Activated CD4-positive, alpha-beta T cell treated with anti-CD3 and anti-CD28 coated beads for 36 hours (primary cell): ENCODE measurements around the gene TCFL5. TPM values are rescaled to one million over a fixed set of nuclear protein-coding genes. Genes with fewer than 3 reads are reported as not detected.
"Not testable (repeated sequence)": the region's sequence is repeated elsewhere in the genome, so short reads cannot be mapped to it uniquely, and the experiment has no call there.

Experiments
- ATAC-seq: fragments of 200-7000 bp; cut with Tn5 transposase; one replicate; pipeline ENCODE4 v1.10.0; 2021; ENCODE audit warnings: mild to moderate bottlenecking, moderate library complexity
- CTCF ChIA-PET: fragments of 350-600 bp; sonication (Branson Sonifier 250); formaldehyde crosslinking; loops from one replicate; lab custom pipeline; 2021; ENCODE audit warnings: antibody characterized with exemption; lab: Charles Lee
- POLR2A ChIA-PET: fragments of 350-600 bp; sonication (Branson Sonifier 250); formaldehyde crosslinking; loops from one replicate; lab custom pipeline; 2021; ENCODE audit warnings: antibody characterized with exemption, inconsistent platforms; lab: Charles Lee
- DNase-seq: peaks from one replicate; pipeline ENCODE4 v3.0.0-alpha.2; 2020
- H3K27ac Mint-ChIP-seq: one replicate; pipeline ENCODE4 v1.8.0; 2021; ENCODE audit warnings: mixed read lengths
- H3K27me3 Mint-ChIP-seq: one replicate; pipeline ENCODE4 v1.8.0; 2021; ENCODE audit warnings: mixed read lengths
- H3K36me3 Mint-ChIP-seq: one replicate; pipeline ENCODE4 v1.8.0; 2021; ENCODE audit warnings: low read depth, mixed read lengths
- H3K4me1 Mint-ChIP-seq: one replicate; pipeline ENCODE4 v1.8.0; 2021; ENCODE audit warnings: mixed read lengths
- H3K4me3 Mint-ChIP-seq: one replicate; pipeline ENCODE4 v1.8.0; 2021; ENCODE audit warnings: mild to moderate bottlenecking, moderate library complexity, mixed read lengths
- H3K9me3 Mint-ChIP-seq: one replicate; pipeline ENCODE4 v1.8.0; 2021; ENCODE audit warnings: low read depth, mixed read lengths
- intact Hi-C, 2 experiments: fragments of 100-400 bp; cut with DNase I in 1 of 2; cut with micrococcal nuclease in 1 of 2; formaldehyde crosslinking; loops; one replicate each; pipeline versions ENCODE4 v1.14.2 to v1.15.1; 2022 to 2024; cut with DNase I, micrococcal nuclease
- total RNA-seq, 2 experiments: library from RNA; stranded (reverse); gene quantifications; one replicate each; pipeline ENCODE4 v1.2.3, GENCODE V29; 2021

The TCFL5 gene
- total RNA-seq, 2 experiments from 2014 or later, result 5.2 to 6.6 TPM

- no peak overlapping the region for H3K4me3 Mint-ChIP-seq
- DNase-seq (no peak), ATAC-seq (no peak)
- peaks cover 21% of the 10 kb centered on the region for H3K4me1 Mint-ChIP-seq
- intact Hi-C loops, result loop anchor here in 1 of 2 experiments (2.0 kb wide), 1 partner anchor 136 kb away; no protein-coding TSS in a partner anchor
- no peaks in the 10 kb centered on the region for H3K9me3 Mint-ChIP-seq
- H3K27ac Mint-ChIP-seq, result no peak overlapping the region
- ChIA-PET CTCF (interaction anchor here (0.7 to 1.3 kb wide), 2 partner anchors 47 to 51 kb away, joined by 3 to 4 read pairs; no protein-coding TSS in a partner anchor), POLR2A (no interaction called here)
- no peaks in the 10 kb centered on the region for H3K36me3 Mint-ChIP-seq
- H3K27me3 Mint-ChIP-seq, result peaks cover 2% of the 10 kb centered on the region
Observed at GRCh38 chr20:62872184-62872847, 10.7 kb upstream of the TCFL5 start.

DNA sequence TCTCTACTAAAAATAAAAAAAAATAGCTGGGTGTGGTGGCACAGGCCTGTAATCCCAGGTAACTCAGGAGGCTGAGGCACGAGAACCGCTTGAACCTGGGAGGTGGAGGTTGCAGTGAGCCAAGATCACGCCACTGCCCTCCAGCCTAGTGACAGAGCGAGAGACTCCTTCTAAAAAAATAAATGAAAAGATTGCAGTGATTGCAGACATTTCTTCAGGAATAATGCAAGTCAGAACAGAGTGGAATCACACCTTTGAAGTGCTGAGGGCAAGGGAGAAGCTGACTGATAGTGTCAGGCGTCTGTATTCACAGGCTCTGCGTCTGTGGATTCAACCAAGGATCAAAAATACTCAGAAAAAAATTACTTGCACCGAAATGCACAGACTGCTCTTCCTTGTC lies 2.6 kb upstream of the TCFL5 start:
- ATAC-seq, result no peak
- POLR2A ChIA-PET, result no interaction called here
- DNase-seq, result no peak
- H3K27ac Mint-ChIP-seq, result no peak overlapping the region
- peaks cover 3% of the 10 kb centered on the region for H3K9me3 Mint-ChIP-seq
- H3K27me3 Mint-ChIP-seq, result no peaks in the 10 kb centered on the region
- CTCF ChIA-PET, result no interaction called here
- intact Hi-C loops, result loop anchor here in 1 of 2 experiments (5.0 kb wide), 1 partner anchor 353 kb away; the partner anchor contains the start of gene YTHDF1
- H3K36me3 Mint-ChIP-seq, result peaks cover 5% of the 10 kb centered on the region
- H3K4me1 Mint-ChIP-seq, result peaks cover 14% of the 10 kb centered on the region
- no peak overlapping the region for H3K4me3 Mint-ChIP-seq

- DNase-seq, result peak; percentile 59
- H3K4me3 Mint-ChIP-seq, result peak overlapping the region; percentile 12
- no peaks in the 10 kb centered on the region for H3K27me3 Mint-ChIP-seq
- peaks cover 28% of the 10 kb centered on the region for H3K4me1 Mint-ChIP-seq
- H3K36me3 Mint-ChIP-seq, result peaks cover 19% of the 10 kb centered on the region
- H3K9me3 Mint-ChIP-seq, result peaks cover 3% of the 10 kb centered on the region
- ATAC-seq, result peak; percentile 30
- no peak overlapping the region for H3K27ac Mint-ChIP-seq
- ChIA-PET CTCF (interaction anchor here (0.6 to 1.0 kb wide), 3 partner anchors 16 to 65 kb away, joined by 3 read pairs; partner anchors contain the start of gene MRGBP), POLR2A (interaction anchor here (1.2 to 1.4 kb wide), 3 partner anchors 66 to 93 kb away, joined by 3 to 10 read pairs (median 4); partner anchors contain the start of genes GID8 and MRGBP)
- intact Hi-C loops, result loop anchor here in 1 of 2 experiments (1.0 to 5.0 kb wide), 8 partner anchors 38 to 766 kb away; partner anchors contain the start of genes ADRM1, DIDO1, GMEB2 and MRGBP
Observed at GRCh38 chr20:62860924-62861691, 514 bp downstream of the TCFL5 start.

GRCh38 chr20:62860391-62860923 lies 1.2 kb downstream of the TCFL5 start:
- H3K27me3 Mint-ChIP-seq, result no peaks in the 10 kb centered on the region
- no peak for ATAC-seq
- POLR2A ChIA-PET, result interaction anchor here (1.3 to 1.4 kb wide), 2 partner anchors 78 to 94 kb away, joined by 3 to 4 read pairs; partner anchors contain the start of gene GID8
- H3K9me3 Mint-ChIP-seq, result peaks cover 3% of the 10 kb centered on the region
- H3K4me3 Mint-ChIP-seq, result peak overlapping the region; percentile 66
- peaks cover 19% of the 10 kb centered on the region for H3K36me3 Mint-ChIP-seq
- peak overlapping the region; percentile 42 for H3K27ac Mint-ChIP-seq
- CTCF ChIA-PET, result no interaction called here
- DNase-seq, result peak; percentile 22
- H3K4me1 Mint-ChIP-seq, result peaks cover 28% of the 10 kb centered on the region
- intact Hi-C loops, result loop anchor here in 1 of 2 experiments (2.0 to 5.0 kb wide), 4 partner anchors 38 to 766 kb away; partner anchors contain the start of genes ADRM1, GMEB2 and YTHDF1

DNA sequence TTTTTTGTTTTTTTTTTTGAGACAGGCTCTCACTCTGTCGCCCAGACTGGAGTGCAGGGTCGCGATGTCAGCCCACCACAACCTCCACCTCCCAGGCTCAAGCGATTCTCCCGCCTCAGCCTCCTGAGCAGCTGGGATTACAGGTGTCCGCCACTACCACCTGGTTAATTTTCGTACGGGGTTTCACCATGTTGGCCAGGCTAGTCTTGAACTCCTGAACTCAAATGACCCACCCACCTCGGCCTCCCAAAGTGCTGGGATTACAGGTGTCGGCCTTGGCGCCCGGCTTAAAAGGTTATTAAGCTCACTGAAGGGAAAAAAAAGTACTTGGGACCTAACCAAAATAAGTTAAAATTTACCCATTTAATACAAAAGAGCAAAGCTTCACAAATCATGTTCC lies 1.9 kb downstream of the TCFL5 start:
- CTCF ChIA-PET, result interaction anchor here (0.7 kb wide), 1 partner anchor 77 kb away, joined by 3 read pairs; no protein-coding TSS in a partner anchor
- DNase-seq, result no peak
- Mint-ChIP-seq H3K4me1 (peaks cover 28% of the 10 kb centered on the region), H3K9me3 (peaks cover 3% of the 10 kb centered on the region), H3K27me3 (no peaks in the 10 kb centered on the region), H3K36me3 (peaks cover 24% of the 10 kb centered on the region), H3K4me3 (peak overlapping the region; percentile 66), H3K27ac (no peak overlapping the region)
- POLR2A ChIA-PET, result interaction anchor here (0.6 kb wide), 1 partner anchor 347 kb away, joined by 3 read pairs; no protein-coding TSS in a partner anchor
- intact Hi-C loops, result loop anchor here (2.0 to 5.0 kb wide), 5 partner anchors 37 to 767 kb away; partner anchors contain the start of genes ADRM1 (in 1 of the 2), GMEB2 (in 1 of the 2) and YTHDF1 (in 1 of the 2)
- ATAC-seq, result no peak

DNA sequence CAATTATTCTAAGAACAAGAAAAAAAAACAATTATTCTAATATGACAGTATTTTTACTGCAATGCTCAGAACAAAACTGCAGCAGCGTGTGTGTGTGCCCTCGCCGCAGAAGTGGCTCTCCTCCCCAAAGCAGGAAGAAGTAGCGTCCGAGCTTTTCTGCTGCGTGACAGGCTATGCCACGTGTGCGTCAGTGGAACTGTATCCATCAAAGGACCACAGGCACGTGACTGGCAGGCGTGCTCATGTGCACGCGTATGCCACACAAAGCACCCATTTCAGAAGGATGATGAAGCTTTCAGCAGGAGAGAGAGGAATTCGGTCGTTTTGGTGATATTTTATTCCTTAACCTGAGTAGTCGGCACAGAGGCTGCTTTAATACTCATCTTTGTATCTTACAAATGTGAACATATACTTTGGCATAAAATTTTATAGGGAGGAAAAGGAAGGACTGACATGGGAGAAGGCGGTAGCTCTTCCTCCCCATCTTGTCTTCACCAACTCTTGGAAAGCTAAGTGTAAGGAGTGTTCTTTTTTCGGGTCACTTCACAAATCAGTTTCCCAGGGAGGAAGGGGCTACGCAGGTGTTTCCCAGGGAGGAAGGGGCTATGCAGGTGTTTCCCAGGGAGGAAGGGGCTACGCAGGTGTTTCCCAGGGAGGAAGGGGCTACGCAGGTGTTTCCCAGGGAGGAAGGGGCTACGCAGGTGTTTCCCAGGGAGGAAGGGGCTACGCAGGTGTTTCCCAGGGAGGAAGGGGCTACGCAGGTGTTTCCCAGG lies 3.4 kb downstream of the TCFL5 start:
- Mint-ChIP-seq H3K36me3 (peaks cover 29% of the 10 kb centered on the region), H3K4me1 (peaks cover 28% of the 10 kb centered on the region), H3K9me3 (peaks cover 3% of the 10 kb centered on the region), H3K27me3 (no peaks in the 10 kb centered on the region), H3K27ac (no peak overlapping the region), H3K4me3 (no peak overlapping the region)
- DNase-seq (peak; percentile 35), ATAC-seq (no peak)
- ChIA-PET CTCF (no interaction called here), POLR2A (no interaction called here)
- intact Hi-C loops, result loop anchor here in 1 of 2 experiments (2.0 kb wide), 1 partner anchor 71 kb away; no protein-coding TSS in a partner anchor

DNA sequence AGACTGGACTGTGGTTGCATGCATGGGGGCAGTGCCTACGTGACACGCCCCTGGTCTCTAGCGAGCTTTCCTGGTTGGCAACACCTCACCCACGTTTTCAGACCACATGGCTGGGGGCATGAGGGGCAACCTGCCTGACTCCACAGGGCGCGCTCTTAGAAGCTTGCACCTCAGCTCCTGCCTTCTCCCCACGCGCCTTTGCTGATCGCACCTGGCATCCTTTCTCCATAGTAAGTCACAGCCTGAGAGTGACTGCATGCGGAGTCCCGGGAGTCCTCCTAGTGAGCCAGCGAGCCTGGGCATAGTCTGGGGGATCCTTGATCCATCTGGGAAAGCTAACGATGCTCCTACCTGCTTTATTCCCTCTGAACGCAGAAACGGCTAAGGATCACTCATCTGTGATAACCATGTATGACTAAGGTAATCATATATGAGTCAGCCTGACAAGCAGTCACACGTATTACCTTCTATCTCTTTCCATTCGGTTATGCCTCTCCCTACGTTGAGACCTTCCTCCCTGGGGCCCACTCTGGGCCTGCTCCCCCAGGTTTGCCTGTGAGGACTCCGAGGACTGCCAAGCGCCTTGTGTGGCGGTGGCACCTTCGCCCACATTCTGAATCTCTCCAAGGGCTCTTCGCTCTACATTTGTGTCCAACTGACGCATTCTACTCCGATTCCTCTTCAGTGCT lies 4.5 kb downstream of the TCFL5 start:
- CTCF ChIA-PET, result no interaction called here
- no peaks in the 10 kb centered on the region for H3K27me3 Mint-ChIP-seq
- peaks cover 35% of the 10 kb centered on the region for H3K36me3 Mint-ChIP-seq

GRCh38 chr20:62855120-62855519 lies 6.5 kb downstream of the TCFL5 start:
- CTCF ChIA-PET, result interaction anchor here (0.6 to 0.9 kb wide), 2 partner anchors 47 to 216 kb away, joined by 3 read pairs; no protein-coding TSS in a partner anchor
- no peak overlapping the region for H3K4me3 Mint-ChIP-seq
- POLR2A ChIA-PET, result no interaction called here
- no peaks in the 10 kb centered on the region for H3K9me3 Mint-ChIP-seq
- H3K4me1 Mint-ChIP-seq, result peaks cover 21% of the 10 kb centered on the region
- DNase-seq (no peak), ATAC-seq (no peak)
- peaks cover 35% of the 10 kb centered on the region for H3K36me3 Mint-ChIP-seq
- H3K27me3 Mint-ChIP-seq, result no peaks in the 10 kb centered on the region
- intact Hi-C loops, result no loop called here
- no peak overlapping the region for H3K27ac Mint-ChIP-seq

More for the DNA sequence above, 4.5 kb downstream of the TCFL5 start:
- ATAC-seq (peak; percentile 25), DNase-seq (no peak)
- intact Hi-C loops, result no loop called here
- POLR2A ChIA-PET, result interaction anchor here (0.6 kb wide), 1 partner anchor 246 kb away, joined by 3 read pairs; no protein-coding TSS in a partner anchor
- H3K9me3 Mint-ChIP-seq, result peaks cover 2% of the 10 kb centered on the region
- peaks cover 28% of the 10 kb centered on the region for H3K4me1 Mint-ChIP-seq
- no peak overlapping the region for H3K4me3 Mint-ChIP-seq
- no peak overlapping the region for H3K27ac Mint-ChIP-seq

DNA sequence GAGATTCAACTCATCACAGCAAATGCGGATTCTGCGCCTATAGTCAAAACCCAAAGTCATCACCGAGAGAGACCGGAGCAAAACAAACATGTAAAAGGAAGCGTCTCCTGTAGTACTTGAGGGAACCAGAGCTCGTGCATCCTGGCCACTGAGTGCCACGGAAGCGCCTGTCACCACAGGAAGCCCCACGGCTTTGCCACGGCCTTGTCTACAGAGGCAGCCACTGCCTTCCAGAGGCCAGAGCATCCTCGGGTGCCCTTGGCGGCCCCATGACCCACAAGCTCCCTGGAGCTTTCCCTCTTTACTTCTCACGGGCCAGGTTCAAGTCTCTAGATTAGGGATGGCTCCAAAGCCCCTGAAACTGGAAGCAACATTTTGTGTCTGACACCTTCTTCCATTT lies 7.5 kb downstream of the TCFL5 start:
- Mint-ChIP-seq H3K27me3 (no peaks in the 10 kb centered on the region), H3K4me3 (no peak overlapping the region), H3K9me3 (no peaks in the 10 kb centered on the region), H3K27ac (no peak overlapping the region), H3K4me1 (peaks cover 13% of the 10 kb centered on the region), H3K36me3 (peaks cover 31% of the 10 kb centered on the region)
- intact Hi-C loops, result no loop called here
- DNase-seq, result no peak
- CTCF ChIA-PET, result interaction anchor here (0.9 kb wide), 2 partner anchors 31 to 46 kb away, joined by 3 read pairs; no protein-coding TSS in a partner anchor
- POLR2A ChIA-PET, result no interaction called here
- ATAC-seq, result no peak

- H3K27ac Mint-ChIP-seq, POLR2A ChIA-PET, ATAC-seq, intact Hi-C loops, H3K4me3 Mint-ChIP-seq, H3K9me3 Mint-ChIP-seq, DNase-seq, H3K27me3 Mint-ChIP-seq: not testable (repeated sequence)
- peaks cover 28% of the 10 kb centered on the region for H3K36me3 Mint-ChIP-seq
- CTCF ChIA-PET, result interaction anchor here (0.6 to 0.9 kb wide), 2 partner anchors 31 to 34 kb away, joined by 3 read pairs; no protein-coding TSS in a partner anchor
- H3K4me1 Mint-ChIP-seq, result peaks cover 12% of the 10 kb centered on the region
Observed at GRCh38 chr20:62853304-62853703, 8.3 kb downstream of the TCFL5 start.
